HL-60 (cell line): ENCODE measurements around the gene TRIM17.

Experiments
- DNase-seq, 2 experiments: peaks; one replicate each; pipeline ENCODE4 v3.0.0-alpha.2; 2010 to 2020; ENCODE audit warnings: low read depth in 1 of 2, low spot score in 1 of 2
- H3K27ac ChIP-seq: fragments of 250-450 bp; sonication (Bioruptor Pico); replicated peaks from 2 replicates; pipeline ENCODE4 v1.5.1; 2020; ENCODE audit warnings: mild to moderate bottlenecking, moderate library complexity
- H3K27me3 ChIP-seq: fragments of 250-450 bp; sonication (Bioruptor Pico); 2 replicates; pipeline ENCODE4 v1.5.1; 2021; ENCODE audit warnings: mild to moderate bottlenecking, moderate library complexity; ENCODE audit not compliant: insufficient read depth, poor library complexity, severe bottlenecking
- H3K4me3 ChIP-seq: replicated peaks from 2 replicates; pipeline ENCODE4 v1.5.1; 2011; ENCODE audit warnings: mild to moderate bottlenecking, control low read depth, low read length; ENCODE audit not compliant: insufficient read depth
- GABPA ChIP-seq: IDR thresholded peaks from 2 replicates; pipeline ENCODE4 v1.6.1; 2012; ENCODE audit warnings: low read depth
- POLR2AphosphoS5 ChIP-seq: IDR thresholded peaks from 2 replicates; pipeline ENCODE4 v1.6.1; 2012; ENCODE audit warnings: low read depth
- SPI1 ChIP-seq: IDR thresholded peaks from 2 replicates; pipeline ENCODE4 v1.6.1; 2012; ENCODE audit warnings: low read depth, mild to moderate bottlenecking, borderline replicate concordance
- TF ChIP-seq, protein P1 (sequence below): IDR thresholded peaks from 2 replicates; pipeline ENCODE4 v1.6.1; 2012; ENCODE audit warnings: low read depth; ENCODE audit not compliant: insufficient replicate concordance
- TF ChIP-seq, protein P2 (sequence below): IDR thresholded peaks from one replicate; pipeline ENCODE4 v1.5.1; 2011; ENCODE audit warnings: low read length, control low read depth, inconsistent platforms; ENCODE audit not compliant: insufficient read depth

Gene TRIM17

DNA sequence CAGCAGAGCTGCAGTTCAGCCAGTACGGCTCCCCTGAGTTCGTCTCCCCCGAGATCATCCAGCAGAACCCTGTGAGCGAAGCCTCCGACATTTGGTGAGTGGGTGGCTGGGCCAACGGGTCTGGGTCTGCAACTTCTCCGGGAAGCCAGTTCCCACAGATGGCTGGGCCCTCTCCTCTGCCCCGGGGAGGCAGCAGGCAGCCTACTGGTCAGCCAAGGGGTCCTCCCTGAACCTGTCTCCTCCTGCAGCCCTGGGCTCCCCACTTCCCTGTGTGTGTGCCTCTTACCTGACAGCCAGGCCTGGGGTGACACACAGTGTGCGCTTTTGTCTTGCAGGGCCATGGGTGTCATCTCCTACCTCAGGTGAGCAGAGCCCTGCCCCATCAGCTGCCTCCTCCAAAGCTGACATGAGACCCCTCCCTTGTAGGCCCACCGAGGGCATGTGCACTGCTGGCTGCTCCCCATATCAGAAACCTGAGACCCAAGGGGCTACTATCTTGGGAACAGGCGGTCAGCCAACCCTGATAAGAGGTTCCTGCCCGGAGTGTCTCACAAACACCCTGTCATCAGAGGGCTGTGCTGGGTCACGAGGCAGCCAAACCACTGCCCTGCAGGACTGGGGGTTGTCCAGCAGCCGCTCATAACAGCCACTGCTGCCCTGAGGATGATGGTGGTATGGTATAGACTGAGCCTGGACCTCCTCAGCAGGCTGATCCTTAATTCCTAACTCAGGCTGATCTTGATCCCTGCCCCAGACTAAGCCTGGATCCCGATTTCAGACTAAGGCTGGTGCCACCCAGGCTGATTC is 47.7 kb downstream of the TRIM17 start:
- TF ChIP-seq GABPA (no peak), SPI1 (no peak), POLR2AphosphoS5 (no peak)
- TF ChIP-seq, protein P1, sequence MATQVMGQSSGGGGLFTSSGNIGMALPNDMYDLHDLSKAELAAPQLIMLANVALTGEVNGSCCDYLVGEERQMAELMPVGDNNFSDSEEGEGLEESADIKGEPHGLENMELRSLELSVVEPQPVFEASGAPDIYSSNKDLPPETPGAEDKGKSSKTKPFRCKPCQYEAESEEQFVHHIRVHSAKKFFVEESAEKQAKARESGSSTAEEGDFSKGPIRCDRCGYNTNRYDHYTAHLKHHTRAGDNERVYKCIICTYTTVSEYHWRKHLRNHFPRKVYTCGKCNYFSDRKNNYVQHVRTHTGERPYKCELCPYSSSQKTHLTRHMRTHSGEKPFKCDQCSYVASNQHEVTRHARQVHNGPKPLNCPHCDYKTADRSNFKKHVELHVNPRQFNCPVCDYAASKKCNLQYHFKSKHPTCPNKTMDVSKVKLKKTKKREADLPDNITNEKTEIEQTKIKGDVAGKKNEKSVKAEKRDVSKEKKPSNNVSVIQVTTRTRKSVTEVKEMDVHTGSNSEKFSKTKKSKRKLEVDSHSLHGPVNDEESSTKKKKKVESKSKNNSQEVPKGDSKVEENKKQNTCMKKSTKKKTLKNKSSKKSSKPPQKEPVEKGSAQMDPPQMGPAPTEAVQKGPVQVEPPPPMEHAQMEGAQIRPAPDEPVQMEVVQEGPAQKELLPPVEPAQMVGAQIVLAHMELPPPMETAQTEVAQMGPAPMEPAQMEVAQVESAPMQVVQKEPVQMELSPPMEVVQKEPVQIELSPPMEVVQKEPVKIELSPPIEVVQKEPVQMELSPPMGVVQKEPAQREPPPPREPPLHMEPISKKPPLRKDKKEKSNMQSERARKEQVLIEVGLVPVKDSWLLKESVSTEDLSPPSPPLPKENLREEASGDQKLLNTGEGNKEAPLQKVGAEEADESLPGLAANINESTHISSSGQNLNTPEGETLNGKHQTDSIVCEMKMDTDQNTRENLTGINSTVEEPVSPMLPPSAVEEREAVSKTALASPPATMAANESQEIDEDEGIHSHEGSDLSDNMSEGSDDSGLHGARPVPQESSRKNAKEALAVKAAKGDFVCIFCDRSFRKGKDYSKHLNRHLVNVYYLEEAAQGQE, result no peak
- TF ChIP-seq, protein P2, sequence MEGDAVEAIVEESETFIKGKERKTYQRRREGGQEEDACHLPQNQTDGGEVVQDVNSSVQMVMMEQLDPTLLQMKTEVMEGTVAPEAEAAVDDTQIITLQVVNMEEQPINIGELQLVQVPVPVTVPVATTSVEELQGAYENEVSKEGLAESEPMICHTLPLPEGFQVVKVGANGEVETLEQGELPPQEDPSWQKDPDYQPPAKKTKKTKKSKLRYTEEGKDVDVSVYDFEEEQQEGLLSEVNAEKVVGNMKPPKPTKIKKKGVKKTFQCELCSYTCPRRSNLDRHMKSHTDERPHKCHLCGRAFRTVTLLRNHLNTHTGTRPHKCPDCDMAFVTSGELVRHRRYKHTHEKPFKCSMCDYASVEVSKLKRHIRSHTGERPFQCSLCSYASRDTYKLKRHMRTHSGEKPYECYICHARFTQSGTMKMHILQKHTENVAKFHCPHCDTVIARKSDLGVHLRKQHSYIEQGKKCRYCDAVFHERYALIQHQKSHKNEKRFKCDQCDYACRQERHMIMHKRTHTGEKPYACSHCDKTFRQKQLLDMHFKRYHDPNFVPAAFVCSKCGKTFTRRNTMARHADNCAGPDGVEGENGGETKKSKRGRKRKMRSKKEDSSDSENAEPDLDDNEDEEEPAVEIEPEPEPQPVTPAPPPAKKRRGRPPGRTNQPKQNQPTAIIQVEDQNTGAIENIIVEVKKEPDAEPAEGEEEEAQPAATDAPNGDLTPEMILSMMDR, result no peak
- H3K27me3 ChIP-seq, result peaks cover 3% of the 10 kb centered on the region
- H3K27ac ChIP-seq, result no peak overlapping the region
- no peak overlapping the region for H3K4me3 ChIP-seq
- no peak for DNase-seq

DNA sequence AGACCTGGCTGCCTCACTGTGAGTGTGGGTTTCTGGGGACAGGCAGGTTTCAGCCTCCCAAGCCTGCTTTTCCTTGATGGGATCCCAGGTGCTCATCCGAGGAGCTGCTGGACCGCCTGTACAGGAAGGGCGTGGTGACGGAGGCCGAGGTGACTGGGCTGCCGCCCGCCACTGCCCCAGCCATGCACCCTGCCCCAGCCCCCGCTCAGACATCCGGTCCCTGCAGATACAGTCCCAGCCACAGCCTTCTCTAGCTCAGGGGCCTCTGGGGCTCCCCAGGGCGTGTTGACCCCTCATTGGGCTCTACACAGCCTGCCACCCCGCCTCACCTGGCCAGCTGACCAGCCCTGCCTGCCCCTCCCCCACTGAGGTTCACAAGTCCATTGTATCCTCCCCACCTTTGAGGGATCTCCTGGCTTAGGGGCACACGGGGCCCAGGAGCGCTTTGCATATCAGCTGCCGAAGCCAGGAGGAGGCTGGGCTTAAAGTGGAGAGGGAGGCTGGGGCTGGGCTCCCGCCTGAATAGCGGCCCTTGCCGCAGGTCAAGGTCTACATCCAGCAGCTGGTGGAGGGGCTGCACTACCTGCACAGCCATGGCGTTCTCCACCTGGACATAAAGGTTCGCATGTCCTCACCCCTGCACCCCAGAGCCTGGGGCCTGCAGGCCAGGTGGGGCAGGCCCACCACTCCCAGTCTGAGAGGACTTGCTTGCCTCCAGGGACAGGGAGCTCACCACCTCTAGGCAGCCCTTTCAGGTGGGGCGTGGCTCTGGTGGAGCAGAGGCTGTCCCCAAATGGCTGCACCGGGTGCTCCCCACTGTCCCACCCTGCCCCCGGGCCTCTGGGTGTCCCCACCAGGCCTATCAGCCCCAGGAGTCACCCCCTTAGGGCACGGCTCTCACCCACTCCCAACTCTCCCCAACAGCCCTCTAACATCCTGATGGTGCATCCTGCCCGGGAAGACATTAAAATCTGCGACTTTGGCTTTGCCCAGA is 48.6 kb downstream of the TRIM17 start:
- peaks cover 3% of the 10 kb centered on the region for H3K27me3 ChIP-seq
- DNase-seq, result no peak
- TF ChIP-seq GABPA, result no peak
- TF ChIP-seq, protein P2, result no peak
- TF ChIP-seq POLR2AphosphoS5, result no peak
- TF ChIP-seq, protein P1, result no peak
- no peak for TF ChIP-seq SPI1
- no peak overlapping the region for H3K4me3 ChIP-seq
- no peak overlapping the region for H3K27ac ChIP-seq

DNA sequence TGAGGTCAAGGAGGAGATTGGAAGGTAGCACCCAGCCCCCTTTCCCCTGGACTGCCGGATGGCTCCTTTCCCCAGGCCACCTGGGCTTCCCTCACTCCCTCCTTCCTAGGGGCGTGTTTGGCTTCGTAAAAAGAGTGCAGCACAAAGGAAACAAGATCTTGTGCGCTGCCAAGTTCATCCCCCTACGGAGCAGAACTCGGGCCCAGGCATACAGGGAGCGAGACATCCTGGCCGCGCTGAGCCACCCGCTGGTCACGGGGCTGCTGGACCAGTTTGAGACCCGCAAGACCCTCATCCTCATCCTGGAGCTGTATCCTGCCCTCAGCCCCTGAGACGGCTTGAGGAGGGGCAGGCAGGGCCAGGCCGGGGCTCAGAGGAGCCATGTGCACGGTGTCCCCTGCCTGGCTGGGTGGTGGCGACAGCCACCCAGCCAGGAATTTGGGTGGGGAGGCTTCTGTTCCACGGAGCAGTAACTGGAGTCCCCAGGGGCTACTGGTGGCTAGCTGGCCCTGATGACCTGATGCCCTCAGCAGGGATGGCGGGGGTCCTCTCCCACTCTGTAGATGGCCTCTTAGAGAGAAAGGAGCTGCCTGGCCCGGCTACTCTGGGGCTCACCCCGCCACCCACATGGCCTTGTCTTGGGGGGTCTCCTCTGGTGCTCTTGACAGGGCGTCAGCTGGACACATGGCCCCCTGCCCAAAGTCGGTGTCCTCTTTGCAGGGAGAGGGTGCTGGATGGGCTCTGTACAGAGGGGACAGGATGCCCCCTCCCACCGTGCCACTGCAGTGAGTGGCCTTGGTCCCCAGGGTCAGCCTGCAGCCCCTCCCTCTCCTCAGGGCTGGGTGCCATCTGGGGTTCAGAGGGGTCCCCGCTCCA is 49.6 kb downstream of the TRIM17 start:
- Histone ChIP-seq H3K27ac (no peak overlapping the region), H3K27me3 (peaks cover 3% of the 10 kb centered on the region), H3K4me3 (no peak overlapping the region)
- TF ChIP-seq POLR2AphosphoS5 (no peak), SPI1 (no peak), GABPA (no peak)
- TF ChIP-seq, protein P2, result no peak
- TF ChIP-seq, protein P1, result no peak
- DNase-seq, result no peak
